Fibroblast of upper back skin (primary cell): ENCODE data around the gene SLC27A4.

Source experiments
- DNase-seq: peaks from one replicate; pipeline ENCODE4 v3.0.0-alpha.2; 2013

Gene SLC27A4

DNA sequence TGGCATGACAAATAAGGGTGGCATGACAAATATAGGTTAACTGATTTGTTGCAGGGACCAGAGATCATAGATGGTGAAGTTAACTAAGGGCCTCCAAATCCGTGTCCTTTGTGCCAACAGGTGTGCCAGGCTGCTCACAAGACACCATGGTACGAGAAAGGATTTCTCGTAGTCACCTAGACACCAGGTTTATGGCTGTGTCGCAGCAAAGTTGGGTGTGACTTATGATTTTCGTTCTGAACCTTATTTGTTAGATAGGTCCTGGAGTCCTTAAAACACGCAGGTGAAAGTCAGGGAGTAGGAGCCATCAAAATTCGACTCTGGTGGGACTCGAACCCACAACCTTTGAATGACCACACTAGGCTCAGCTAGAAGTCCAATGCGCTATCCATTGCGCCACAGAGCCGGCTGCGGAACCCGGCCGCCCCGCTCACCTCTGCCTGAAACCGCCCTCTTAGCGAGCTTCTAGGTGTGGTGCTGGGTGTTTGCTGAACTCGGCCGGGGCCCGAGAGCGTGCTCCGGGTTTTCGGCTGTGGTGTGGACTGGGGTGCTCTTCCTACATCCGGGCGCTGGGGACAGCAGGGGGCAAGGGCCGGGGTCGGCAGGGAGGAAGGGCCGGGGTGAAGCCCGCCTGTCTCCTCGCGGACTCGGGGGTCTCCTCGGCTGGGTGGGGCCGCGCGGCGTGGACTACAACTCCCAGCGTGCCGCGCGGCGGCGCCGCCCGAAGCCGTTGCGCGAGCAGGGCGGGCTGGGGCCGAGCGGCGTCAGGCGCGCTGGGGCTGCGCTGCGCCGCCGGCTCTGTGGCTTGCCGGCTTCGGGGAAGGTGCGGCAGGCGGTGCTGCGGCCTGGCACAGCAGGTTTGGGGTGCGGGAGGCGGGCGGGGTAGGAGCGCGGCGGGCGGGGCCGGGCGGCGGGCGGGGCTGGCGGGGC, at the start of gene SLC27A4:
Gene SLC27A4, plus strand, starts transcription at position 767 of the 930 bp plus-strand sequence. CDS start 2,606 bp downstream, outside the sequence.
- DNase-seq: peak; percentile 69

DNA sequence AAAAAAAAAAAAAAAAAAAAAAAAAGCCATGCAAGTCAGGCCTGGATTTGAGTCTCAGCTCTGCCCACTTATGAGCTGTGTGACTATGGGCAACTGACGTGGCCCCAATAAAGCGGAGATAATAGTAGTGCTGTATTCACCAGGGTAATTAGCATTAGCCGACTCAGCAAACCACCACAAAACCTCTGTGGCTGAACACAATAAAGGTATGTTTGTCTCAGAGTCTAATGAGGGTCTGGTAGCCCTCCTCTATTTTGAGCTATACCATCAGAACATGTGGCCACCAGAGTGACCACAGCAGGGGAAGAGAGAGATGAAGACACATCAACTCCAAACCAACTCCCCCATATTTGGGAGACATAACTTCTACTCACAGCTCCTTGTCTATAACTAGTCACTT, 48.3 kb upstream of the SLC27A4 start:
- DNase-seq: no peak

DNA sequence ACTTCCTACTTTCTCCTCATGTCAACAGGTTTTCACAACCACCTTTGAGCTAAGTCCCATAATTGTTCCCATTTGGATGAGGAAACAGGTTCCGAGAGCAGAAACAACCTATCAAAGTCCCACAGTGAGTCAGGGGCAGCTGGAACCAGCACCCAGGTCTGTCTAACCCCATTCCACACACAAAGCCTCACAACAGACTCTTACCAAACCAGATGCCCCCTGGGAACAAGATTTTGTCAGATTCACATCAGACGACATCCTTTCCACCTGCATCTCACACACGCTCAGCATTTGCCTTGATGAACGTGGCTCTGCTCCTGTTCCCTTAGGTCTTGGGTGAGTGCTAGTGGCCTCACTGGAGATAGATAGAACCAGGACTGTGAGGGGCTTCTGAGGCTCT, 47.2 kb upstream of the SLC27A4 start:
- no peak for DNase-seq

DNA sequence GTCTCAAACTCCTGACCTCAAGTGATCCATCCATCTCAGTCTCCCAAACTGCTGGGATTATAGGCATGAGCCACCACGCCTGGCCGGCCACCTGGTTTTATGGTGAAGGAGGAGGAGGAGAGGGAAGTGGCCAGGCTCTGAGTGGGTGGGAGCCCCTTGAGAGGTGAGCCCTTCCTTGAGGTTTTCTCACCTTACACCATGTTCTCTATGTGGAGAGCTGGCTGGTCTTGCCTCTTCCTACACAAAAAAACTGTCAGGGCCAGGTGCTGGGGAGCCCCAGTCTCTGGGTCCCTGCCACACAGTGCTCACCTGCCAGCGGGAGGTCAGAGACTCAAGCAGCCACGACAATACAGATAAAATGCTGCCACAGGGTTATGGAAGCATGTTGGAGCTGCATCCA, 46.2 kb upstream of the SLC27A4 start:
- no peak for DNase-seq

DNA sequence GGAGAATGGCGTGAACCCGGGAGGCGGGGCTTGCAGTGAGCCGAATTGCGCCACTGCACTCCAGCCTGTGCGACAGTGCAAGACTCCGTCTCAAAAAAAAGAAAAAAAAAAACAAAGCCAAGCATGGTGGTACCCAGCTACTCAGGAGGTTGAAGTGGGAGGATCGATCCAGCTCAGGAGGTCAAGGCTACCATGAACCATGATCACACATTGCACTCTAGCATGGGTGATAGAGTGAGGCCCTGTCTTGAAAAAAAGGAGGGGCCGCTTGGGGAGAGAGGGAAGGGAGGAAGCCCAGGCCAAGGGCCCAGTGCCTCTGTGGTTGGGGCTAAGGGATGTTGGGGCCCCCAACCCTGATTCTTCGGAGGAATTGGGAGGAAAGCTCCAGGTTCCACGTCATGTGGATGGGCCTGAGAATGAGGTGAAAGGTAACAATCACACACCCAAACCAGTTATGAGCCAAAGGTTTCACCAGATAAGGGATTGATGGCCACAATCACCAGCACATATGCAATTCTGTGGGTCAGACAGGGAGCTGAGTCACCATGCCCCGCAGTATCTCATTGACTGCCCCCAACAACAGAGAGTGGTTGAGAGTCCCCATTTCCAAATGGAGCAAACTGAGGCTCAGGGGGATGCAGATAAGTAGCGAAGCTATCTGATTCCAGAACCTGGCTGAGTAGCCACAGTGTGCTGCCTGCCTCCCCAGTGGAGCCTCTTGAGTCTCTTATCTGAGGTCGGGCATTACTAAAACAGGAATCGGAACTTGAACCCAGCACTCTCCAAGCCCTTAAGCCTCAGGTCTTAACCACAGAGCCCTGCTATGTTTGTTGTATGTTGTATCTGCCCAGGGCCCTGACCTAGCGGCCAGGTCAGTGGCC, 43.7 kb upstream of the SLC27A4 start:
- DNase-seq: no peak

DNA sequence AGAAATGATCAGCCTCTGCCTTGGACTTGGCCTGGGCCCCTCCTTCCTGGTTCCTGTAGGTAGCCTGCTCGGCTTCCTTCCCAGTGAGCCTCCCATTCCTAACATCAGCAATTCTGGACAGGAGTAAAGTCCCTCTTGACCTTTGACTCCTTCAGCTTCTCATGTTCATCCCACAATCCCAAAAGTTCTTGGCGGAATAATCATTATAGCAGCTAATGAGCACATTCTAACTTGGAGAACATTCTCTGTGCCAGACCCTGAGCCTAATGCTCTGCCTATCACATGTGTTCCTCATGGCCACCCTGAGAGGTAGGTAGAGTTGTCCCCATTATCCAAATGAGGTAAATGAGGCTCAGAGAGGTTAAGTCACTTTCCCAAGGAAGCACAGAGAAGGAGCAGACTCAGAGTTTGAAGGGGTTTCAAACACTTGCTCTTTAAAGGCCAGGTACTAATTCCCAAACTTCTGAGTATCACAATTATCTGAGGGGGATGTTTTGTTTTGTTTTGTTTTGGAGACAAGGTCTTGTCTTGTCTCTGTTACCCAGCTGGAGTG, 43.0 kb upstream of the SLC27A4 start:
- no peak for DNase-seq

DNA sequence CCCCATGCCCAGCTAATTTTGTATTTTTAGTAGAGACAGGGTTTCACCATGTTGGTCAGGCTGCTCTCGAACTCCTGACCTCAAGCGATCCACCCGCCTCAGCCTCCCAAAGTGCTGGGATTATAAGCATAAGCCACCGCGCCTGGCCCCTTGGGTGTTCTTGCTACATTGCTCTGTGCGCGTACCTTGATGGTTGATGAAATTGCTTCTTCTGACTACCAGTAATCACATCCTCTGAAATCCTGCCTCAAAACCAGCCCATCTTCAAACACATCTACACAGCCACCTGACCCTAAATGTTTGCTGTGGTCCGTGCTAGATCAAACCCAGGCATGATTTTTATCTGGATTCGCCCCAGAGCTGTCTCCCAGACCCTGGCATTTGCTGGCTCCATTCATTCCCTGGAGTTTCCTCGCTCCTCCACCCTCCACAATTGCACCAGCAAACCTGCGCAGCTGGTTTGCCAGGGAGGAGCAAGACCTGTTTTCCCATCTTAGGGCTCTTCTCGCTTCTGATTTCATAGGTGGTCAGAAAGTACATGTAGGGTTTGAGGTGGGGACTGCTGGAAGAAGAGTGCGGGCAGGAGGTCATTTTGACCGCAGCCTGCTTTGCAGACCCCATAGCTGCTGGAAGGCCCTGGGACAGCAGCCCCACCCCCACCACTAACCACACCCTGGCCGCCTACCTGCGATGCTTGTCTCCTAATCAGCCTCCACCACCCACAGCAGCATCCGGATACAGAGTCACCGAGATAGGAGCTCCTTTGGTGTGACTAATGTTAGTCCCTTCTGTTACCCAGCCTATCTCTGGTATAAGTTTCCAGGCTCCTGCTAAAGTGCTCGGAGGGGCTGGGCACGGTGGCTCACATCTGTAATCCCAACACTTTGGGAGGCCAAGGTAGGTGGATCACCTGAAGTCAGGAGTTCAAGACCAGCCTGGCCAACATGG, 41.5 kb upstream of the SLC27A4 start:
- no peak for DNase-seq

DNA sequence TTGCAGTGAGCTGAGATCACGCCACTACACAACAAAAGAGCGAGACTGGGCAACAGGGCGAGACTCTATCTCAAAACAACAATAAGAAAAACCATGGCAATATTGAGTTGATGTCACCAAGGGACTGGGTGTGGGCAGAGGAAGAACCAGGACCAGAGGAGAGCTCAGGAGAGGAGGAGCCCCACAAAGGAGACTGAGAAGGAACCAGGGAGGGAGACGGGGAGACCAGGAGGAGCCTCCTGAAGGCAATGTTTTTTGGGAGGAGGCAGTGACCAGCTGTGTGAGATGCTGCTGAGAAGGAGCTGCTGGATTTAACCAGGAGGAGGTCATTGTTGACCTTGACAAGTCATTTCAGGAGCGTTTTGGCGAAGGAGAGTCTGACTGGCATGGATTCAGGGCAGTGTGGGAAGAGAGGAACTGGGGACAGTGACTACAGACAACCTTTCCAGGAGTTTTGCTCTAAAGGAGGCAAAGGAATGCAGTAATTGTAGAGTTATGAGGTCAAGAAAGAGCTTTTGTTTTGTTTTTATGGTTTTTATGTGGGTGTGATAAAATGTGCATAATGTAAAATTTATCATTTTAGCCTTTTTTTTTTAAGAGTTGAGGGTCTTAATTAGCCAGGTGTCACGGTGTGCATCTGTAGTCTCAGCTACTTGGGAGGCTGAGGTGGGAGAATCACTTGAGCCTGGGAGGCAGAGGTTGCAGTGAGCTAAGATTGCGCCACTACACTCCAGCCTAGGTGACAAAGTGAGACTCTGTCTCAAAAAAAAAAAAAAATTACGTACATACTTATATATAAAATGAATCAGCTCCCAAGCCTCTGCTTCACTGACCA, 36.0 kb upstream of the SLC27A4 start:
- peak; percentile 11 for DNase-seq

DNA sequence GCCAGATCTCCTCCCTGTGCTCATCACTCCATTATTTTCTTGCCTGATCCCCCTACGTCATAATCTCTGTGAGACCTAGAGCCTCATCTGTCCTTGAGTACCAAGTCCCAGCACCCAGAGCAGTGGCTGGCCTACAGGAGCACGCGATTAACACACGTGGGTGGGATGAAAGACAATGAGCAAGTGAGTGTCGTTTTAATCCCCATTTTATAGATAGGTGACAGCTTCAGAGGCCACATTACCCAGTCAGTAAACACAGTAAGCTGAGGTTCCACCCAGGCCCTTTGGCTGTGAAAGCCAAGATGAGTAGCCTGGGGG, 35.4 kb upstream of the SLC27A4 start:
- DNase-seq: no peak

DNA sequence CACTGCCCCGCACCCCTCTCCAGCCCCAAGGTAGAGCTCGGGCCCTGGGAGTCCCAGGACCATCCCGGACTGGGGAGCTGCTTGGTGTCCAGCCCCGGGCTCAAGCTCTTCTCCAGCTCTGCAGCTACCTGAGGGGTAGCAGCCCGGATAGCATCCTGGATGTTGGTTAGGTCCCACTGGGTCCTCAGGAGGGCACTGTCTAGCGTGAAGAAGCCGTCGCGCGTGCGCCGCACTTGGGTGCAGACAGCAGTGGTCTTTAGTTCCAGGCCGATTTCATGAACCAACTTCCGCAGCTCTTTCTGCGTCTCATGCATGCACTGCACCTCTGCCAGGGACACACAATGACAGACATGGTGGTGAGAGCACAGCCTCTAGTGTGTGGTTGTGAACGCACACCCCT, 30.8 kb upstream of the SLC27A4 start:
- no peak for DNase-seq

DNA sequence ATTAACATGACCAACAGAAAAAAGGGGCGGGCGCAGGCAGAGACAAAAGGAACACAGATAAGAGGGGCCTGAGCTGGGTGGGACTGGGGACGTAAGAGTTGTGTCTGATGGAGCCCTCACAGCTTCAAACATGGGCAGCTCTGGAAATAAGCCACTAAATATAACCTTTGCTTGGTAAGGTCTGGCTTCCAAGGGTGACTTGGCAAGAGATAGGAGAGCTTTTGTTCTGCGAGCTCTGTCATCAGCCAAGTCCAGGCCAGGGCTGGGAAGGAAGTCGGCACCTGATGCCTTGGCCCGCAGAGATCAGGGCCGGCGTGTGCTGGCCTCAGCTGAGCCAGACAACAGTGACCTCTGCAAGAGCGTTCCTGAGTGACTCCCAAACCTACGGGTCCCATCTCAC, 29.9 kb upstream of the SLC27A4 start:
- no peak for DNase-seq

DNA sequence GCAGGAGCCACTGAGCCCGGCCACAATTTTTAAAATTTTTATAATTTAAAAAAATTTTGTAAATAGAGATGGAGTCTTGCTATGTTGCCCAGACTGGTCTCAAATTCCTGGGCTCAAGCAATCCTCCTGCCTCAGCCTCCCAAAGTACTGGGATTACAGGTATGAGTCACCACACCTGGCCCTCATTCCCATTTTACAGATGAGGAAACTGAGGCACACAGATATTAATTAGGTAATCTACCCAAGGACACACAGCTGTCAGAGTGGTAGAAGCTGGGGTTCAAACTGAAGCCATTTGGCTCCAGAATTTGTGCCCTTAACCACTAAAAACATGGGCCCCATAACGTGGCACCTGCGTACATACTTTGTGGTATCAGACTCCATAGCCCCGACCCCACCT, 25.6 kb upstream of the SLC27A4 start:
- DNase-seq: no peak

DNA sequence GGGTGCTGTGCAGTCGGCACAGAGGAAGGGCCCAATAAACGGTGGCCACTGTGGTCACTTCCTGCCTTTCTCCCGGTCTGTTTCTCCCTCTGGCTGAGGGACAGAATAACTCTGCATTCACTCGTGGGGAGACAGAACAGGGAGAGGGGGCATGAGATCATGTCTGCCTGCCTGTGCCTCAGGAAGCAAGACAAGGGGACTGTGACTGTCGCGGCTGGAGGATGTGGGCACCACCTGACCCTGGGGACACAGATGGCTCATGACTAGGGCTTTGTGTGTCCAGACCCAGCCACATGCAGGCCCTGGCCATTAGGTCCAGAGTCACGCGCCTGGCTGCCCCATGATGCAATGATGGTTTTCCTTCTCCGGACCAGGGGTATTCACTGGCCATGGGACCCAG, 23.9 kb upstream of the SLC27A4 start:
- no peak for DNase-seq

DNA sequence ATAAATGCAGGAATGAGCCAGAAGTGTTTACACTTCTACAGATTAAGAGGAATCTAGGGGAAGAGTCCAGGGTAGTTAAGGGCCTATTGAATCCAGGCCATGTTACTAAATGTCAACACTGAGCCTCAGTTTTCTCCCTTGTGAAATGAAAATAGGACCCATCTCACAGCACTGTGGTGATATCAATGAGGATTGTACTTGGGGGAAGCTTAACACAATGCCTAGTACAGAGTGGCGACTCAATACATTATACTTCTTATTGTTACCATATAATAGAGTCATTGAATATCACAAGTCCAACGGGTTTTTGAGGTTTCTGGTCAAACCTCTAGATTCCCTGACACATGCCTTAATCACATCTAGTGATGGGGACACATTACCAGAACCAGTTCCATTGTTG, 22.7 kb upstream of the SLC27A4 start:
- DNase-seq: no peak

DNA sequence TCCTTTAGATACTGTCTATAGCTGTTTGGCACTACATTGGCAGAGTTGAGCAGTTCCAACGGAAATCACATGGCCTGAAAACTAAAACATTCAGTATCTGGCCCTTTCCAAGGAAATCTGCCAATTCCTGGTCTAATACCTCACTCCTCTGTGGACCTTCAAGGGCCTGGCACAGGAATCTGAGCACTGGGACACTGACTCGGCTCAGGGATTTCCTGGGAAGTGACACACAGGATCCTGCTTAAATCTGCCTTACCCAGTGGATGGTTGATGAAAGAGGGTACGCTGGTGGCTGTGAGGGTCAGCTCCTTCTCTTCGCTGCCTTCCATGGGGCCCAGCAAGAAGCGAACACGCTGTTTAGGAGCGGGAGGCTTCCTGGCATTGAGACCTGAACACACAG, 19.0 kb upstream of the SLC27A4 start:
- no peak for DNase-seq

DNA sequence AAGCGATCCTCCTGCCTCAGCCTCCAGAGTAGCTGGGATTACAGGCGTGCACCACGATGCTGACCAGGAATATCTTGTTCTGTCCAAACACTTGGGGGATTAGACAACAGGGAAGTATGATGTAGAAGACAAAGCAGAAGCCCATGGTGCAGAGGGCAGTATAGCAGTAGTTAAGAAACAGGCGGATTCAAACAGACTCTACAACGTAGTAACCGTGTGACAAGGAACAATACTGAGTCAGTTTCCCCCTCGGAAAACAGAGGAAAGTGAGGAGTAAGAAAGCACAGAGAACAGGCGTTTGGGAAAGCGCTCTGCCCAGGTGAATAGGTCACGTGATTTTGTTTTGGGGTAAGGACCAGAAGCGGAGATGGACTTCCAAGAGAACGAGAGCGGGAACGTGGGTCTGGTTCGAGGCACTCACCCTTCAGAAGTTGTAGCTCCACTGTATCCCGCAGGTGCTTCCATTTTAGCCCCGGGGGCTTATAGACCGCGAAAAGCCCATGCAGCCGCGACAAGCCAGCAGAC, 18.4 kb upstream of the SLC27A4 start:
- no peak for DNase-seq

DNA sequence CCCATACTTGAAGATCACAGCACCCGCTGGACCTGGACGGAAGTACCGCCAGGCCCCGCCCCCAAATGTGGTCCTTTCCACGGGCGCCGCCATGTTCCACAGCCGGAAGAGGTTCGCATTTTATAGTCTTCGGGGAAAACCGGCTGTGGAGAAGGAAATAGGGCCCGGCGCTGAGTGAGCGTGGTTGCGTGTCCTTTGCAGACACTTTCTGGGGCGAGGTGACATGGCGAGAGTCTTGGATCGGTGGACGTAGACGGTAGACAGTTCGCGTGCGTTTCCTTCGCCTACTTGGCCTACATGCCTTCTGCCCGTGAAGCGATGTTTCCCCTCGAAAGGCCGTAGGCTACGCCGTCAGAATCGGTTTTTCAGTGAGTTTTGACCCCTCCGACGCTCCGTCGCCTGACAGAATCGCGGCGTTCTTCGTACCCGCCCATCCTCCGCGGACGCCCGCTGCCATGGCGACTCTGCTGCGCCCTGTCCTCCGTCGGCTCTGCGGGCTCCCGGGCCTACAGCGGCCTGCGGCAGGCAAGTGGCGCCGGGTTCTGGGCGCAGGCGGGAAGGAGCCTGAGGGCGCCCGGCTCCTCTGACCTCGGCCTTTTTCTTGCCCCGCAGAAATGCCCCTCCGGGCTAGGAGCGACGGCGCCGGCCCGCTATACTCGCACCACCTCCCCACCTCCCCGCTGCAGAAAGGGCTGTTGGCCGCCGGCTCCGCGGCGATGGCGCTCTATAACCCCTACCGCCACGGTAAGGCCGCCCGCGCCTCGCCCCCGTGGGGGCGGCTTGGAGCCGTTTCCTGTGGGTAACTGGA, 17.7 kb upstream of the SLC27A4 start, which contains the start of the genes COQ4 and TRUB2:
Gene COQ4, plus strand, starts transcription at position 436 of the 808 bp plus-strand sequence. Its CDS starts 20 bp downstream, at position 456.
Gene TRUB2, minus strand, starts transcription at position 44 of the 808 bp plus-strand sequence. Its CDS starts 39 bp downstream, at position 5.
- peak; percentile 94 for DNase-seq

DNA sequence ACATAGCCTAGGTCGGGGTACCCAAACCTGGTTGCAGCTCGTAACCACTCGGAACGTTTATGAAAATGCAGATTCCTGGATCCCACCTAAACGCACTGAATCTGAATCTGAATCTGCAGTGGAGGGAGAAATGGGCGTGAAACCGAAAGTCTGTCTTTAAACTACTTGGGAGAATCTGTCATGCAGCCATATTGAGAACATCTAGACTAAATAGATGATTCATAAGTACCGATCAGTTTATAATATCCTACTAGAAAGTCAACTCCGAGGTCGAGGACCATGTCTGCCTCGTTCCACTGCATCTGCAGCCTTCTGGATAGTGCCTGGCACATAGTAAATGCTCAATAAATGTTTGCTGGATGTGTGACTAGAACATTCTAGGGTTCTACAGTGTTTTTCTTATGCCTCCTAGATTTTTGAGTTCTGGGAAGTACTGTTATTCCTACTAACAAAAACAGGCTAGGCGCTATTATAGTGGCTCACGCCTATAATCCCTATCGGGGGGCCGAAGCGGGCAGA, 17.1 kb upstream of the SLC27A4 start:
- no peak for DNase-seq

DNA sequence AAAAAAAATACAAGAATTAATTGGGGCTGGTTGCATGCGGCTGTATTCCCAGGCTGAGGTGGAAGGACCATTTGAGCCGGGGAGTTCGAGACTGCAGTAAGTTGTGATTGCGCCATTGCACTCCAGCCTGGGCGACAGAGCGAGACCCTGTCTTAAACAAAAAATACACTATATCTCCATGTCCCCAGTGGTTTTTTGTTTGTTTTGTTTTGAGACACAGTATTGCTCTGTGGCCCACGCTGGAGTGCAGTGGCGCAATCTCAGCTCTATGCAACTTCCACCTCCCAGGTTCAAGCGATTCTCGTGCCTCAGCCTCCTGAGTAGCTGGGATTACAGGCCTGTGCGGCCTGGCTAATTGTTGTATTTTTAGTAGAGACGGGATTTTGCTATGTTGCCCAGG, 16.5 kb upstream of the SLC27A4 start:
- no peak for DNase-seq

DNA sequence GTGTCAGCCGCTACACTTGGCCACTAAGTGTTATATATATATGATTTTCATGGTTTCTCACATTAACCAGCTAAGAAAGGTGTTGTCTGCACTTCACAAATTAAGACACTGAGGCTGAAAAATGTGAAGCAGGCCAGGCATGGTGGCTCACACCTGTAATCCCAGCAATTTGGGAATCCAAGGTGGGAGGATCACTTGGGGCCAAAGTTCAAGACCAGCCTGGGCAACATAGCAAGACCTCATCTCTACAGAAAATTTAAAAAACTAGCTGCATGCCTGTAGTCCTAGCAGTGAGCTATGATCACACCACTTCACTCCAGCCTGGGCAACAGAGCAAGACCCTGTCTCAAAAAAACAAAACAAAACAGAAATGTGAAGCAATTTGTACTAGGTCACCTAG, 15.9 kb upstream of the SLC27A4 start:
- no peak for DNase-seq
